NCI-H2227 treated with DMSO at 0.1 percent for 48 hours (cell line): ENCODE data around the gene PLB1.
"Not testable (repeated sequence)": the region's sequence is repeated elsewhere in the genome, so short reads cannot be mapped to it uniquely, and the experiment has no call there.

Experiments used
- DNase-seq: peaks from one replicate; lab custom pipeline; 2025; lab: John Stamatoyannopoulos, UW

The PLB1 gene

GRCh38 chr2:28533044-28533680, 37.3 kb downstream of the PLB1 start:
- DNase-seq = no peak

GRCh38 chr2:28534817-28535216, 39.0 kb downstream of the PLB1 start:
- DNase-seq = no peak

GRCh38 chr2:28538134-28538533, 42.3 kb downstream of the PLB1 start:
- DNase-seq = no peak

GRCh38 chr2:28538652-28539051, 42.8 kb downstream of the PLB1 start:
- no peak for DNase-seq

GRCh38 chr2:28539118-28539541, 43.3 kb downstream of the PLB1 start:
- DNase-seq = no peak

GRCh38 chr2:28543316-28544035, 47.6 kb downstream of the PLB1 start:
- no peak for DNase-seq

- DNase-seq = no peak
These were observed 48.1 kb downstream of the PLB1 start for GRCh38 chr2:28544036-28544346.

GRCh38 chr2:28544405-28544921, 48.6 kb downstream of the PLB1 start:
- DNase-seq = no peak

GRCh38 chr2:28544922-28545589, 49.2 kb downstream of the PLB1 start:
- DNase-seq = no peak

GRCh38 chr2:28545590-28546200, 49.8 kb downstream of the PLB1 start:
- DNase-seq = no peak

GRCh38 chr2:28546242-28546641, 50.4 kb downstream of the PLB1 start:
- DNase-seq = no peak

GRCh38 chr2:28547223-28547860, 51.5 kb downstream of the PLB1 start:
- no peak for DNase-seq

- no peak for DNase-seq
These were observed 52.2 kb downstream of the PLB1 start for GRCh38 chr2:28547906-28548600.

- not testable (repeated sequence) for DNase-seq
These were observed 54.5 kb downstream of the PLB1 start for GRCh38 chr2:28550345-28550744.

GRCh38 chr2:28552045-28552823, 56.4 kb downstream of the PLB1 start:
- DNase-seq = no peak

- no peak for DNase-seq
These were observed 60.4 kb downstream of the PLB1 start for GRCh38 chr2:28556303-28556702.

GRCh38 chr2:28557389-28558131, 61.7 kb downstream of the PLB1 start:
- DNase-seq = no peak

GRCh38 chr2:28558158-28558820, 62.4 kb downstream of the PLB1 start:
- peak; percentile 71 for DNase-seq

GRCh38 chr2:28558918-28559317, 63.1 kb downstream of the PLB1 start:
- DNase-seq = no peak

GRCh38 chr2:28563869-28564268, 68.0 kb downstream of the PLB1 start:
- DNase-seq = no peak
